ENCODE results near the gene SPDYE8. TPM values are rescaled to one million over a fixed set of nuclear protein-coding genes. Genes with fewer than 3 reads are reported as not detected.
"Not testable (repeated sequence)": the region's sequence is repeated elsewhere in the genome, so short reads cannot be mapped to it uniquely, and the experiment has no call there.

SPDYE8 gene
- total RNA-seq (not detected), polyA plus RNA-seq (not detected)

- H3K4me1 ChIP-seq; H3K27ac ChIP-seq; H3K9me3 ChIP-seq; H3K4me3 ChIP-seq; intact Hi-C loops (cut with DNase I); DNase-seq; H3K36me3 ChIP-seq; H3K27me3 ChIP-seq: not testable (repeated sequence)
- no CpG with 5 or more reads among the region's 8 CpGs for WGBS, 2 donors
Observed at GRCh38 chr7:73029666-73030065, at the start of gene SPDYE8. Gene SPDYE8 (minus strand): TSS chr7:73029766. CDS start chr7:73027966, 1,800 bp downstream.

- no CpG with 5 or more reads among the region's 8 CpGs for WGBS, 2 donors
Observed at GRCh38 chr7:73057811-73058210, 28.2 kb upstream of the SPDYE8 start, which contains the start of gene SPDYE11. Gene SPDYE11 (minus strand): TSS chr7:73057911. CDS start chr7:73056111, 1,800 bp downstream.

GRCh38 chr7:73006491-73006890 is 23.1 kb downstream of the SPDYE8 start:
- peak; percentile 65 for DNase-seq
- intact Hi-C loops (cut with DNase I); H3K27me3 ChIP-seq; H3K9me3 ChIP-seq; H3K4me1 ChIP-seq; H3K36me3 ChIP-seq: not testable (repeated sequence)
- Histone ChIP-seq H3K27ac (peak overlapping the region; percentile 72 to 90 (median 88)), H3K4me3 (peak overlapping the region in 3 of 4 donors; percentile 60 to 61 (median 60))
- WGBS, 2 donors, result 17 to 23% methylated on average over 10 of the region's 10 CpGs

More at GRCh38 chr7:73057811-73058210, 28.2 kb upstream of the SPDYE8 start, which contains the start of gene SPDYE11:
- H3K4me3 ChIP-seq; H3K36me3 ChIP-seq; intact Hi-C loops (cut with DNase I); H3K27ac ChIP-seq; DNase-seq; H3K4me1 ChIP-seq; H3K9me3 ChIP-seq; H3K27me3 ChIP-seq: not testable (repeated sequence)

- intact Hi-C loops (cut with DNase I); H3K4me1 ChIP-seq; H3K27me3 ChIP-seq; H3K36me3 ChIP-seq; H3K9me3 ChIP-seq: not testable (repeated sequence)
- Histone ChIP-seq H3K4me3 (peak overlapping the region; percentile 60 to 80 (median 60)), H3K27ac (peak overlapping the region; percentile 86 to 90 (median 89))
- peak; percentile 95 for DNase-seq
- WGBS, 2 donors, result 0% methylated on average over 48 to 52 of the region's 66 CpGs
- peak; percentile 92 to 95 (median 94) for TF ChIP-seq POLR2AphosphoS5 (IDR thresholded peaks at IDR 0.05)
- peak; percentile 78 to 85 for TF ChIP-seq POLR2A (IDR thresholded peaks at IDR 0.05)
Observed at GRCh38 chr7:73005693-73006447, 23.7 kb downstream of the SPDYE8 start.

GRCh38 chr7:73005356-73005692 is 24.2 kb downstream of the SPDYE8 start:
- H3K4me1 ChIP-seq; H3K27me3 ChIP-seq; H3K9me3 ChIP-seq; intact Hi-C loops (cut with DNase I); H3K36me3 ChIP-seq: not testable (repeated sequence)
- H3K4me3 ChIP-seq, result peak overlapping the region; percentile 60 to 80 (median 60)
- 0% methylated on average over 18 of the region's 30 CpGs for WGBS, 2 donors
- H3K27ac ChIP-seq, result peak overlapping the region; percentile 86 to 90 (median 89)
- peak; percentile 89 for DNase-seq

GRCh38 chr7:72997887-72998468 is 31.6 kb downstream of the SPDYE8 start:
- intact Hi-C loops (cut with DNase I); H3K4me3 ChIP-seq; H3K27me3 ChIP-seq; H3K36me3 ChIP-seq; H3K27ac ChIP-seq; H3K9me3 ChIP-seq; DNase-seq; H3K4me1 ChIP-seq: not testable (repeated sequence)
- WGBS, 2 donors, result no CpG with 5 or more reads among the region's 11 CpGs

GRCh38 chr7:72997447-72997846 is 32.1 kb downstream of the SPDYE8 start:
- H3K36me3 ChIP-seq; H3K4me1 ChIP-seq; H3K4me3 ChIP-seq; DNase-seq; intact Hi-C loops (cut with DNase I); H3K27ac ChIP-seq; H3K27me3 ChIP-seq; H3K9me3 ChIP-seq: not testable (repeated sequence)
- 66 to 71% methylated on average over 4 of the region's 8 CpGs for WGBS, 2 donors

- H3K4me3 ChIP-seq; DNase-seq; H3K27ac ChIP-seq; H3K36me3 ChIP-seq; intact Hi-C loops (cut with DNase I); H3K4me1 ChIP-seq; H3K27me3 ChIP-seq; H3K9me3 ChIP-seq: not testable (repeated sequence)
- 95 to 99% methylated on average over 8 of the region's 8 CpGs for WGBS, 2 donors
Observed at GRCh38 chr7:72995484-72995883, 34.1 kb downstream of the SPDYE8 start.

GRCh38 chr7:72990146-72990913 is 39.2 kb downstream of the SPDYE8 start:
- 19 to 47% methylated on average over 10 of the region's 14 CpGs for WGBS, 2 donors
- H3K36me3 ChIP-seq; H3K27me3 ChIP-seq; H3K4me3 ChIP-seq; H3K4me1 ChIP-seq; H3K9me3 ChIP-seq; intact Hi-C loops (cut with DNase I); H3K27ac ChIP-seq: not testable (repeated sequence)
- peak; percentile 61 for DNase-seq

- DNase-seq; H3K4me1 ChIP-seq; H3K36me3 ChIP-seq; H3K9me3 ChIP-seq; H3K27me3 ChIP-seq; H3K27ac ChIP-seq; H3K4me3 ChIP-seq; intact Hi-C loops (cut with DNase I): not testable (repeated sequence)
- 93 to 96% methylated on average over 4 of the region's 11 CpGs for WGBS, 2 donors
Observed at GRCh38 chr7:72982084-72982483, 47.5 kb downstream of the SPDYE8 start.

- H3K9me3 ChIP-seq; H3K27ac ChIP-seq; H3K36me3 ChIP-seq; intact Hi-C loops (cut with DNase I); H3K4me3 ChIP-seq; H3K4me1 ChIP-seq; H3K27me3 ChIP-seq: not testable (repeated sequence)
- peak; percentile 34 for DNase-seq
- WGBS, 2 donors, result 89 to 96% methylated on average over 2 of the region's 6 CpGs
Observed at GRCh38 chr7:72980382-72980781, 49.2 kb downstream of the SPDYE8 start.

- WGBS, 2 donors, result 89 to 98% methylated on average over 3 to 4 of the region's 12 CpGs
- intact Hi-C loops (cut with DNase I), result not testable (repeated sequence)
- peak; percentile 36 for DNase-seq
Observed at GRCh38 chr7:72976434-72976833, 53.1 kb downstream of the SPDYE8 start.

More at GRCh38 chr7:72976434-72976833, 53.1 kb downstream of the SPDYE8 start:
- H3K27ac ChIP-seq, H3K9me3 ChIP-seq, H3K27me3 ChIP-seq, H3K4me1 ChIP-seq, H3K36me3 ChIP-seq, H3K4me3 ChIP-seq: not testable (repeated sequence)

All from sigmoid colon (tissue), 7 donors.